Stimulated activated CD8-positive, alpha-beta memory T cell treated with anti-CD3 and anti-CD28 coated beads, Interleukin-4, amount 100 ng/mL, for 4 hours (primary cell): ENCODE results near the gene YBX1.
"Not testable (repeated sequence)": the region's sequence is repeated elsewhere in the genome, so short reads cannot be mapped to it uniquely, and the experiment has no call there.

Source experiments
- DNase-seq, 2 donors: peaks; one replicate each; pipeline ENCODE4 v3.0.0-alpha.2; 2020; ENCODE audit warnings: low read depth in 2 of 2, low spot score in 1 of 2

The YBX1 gene

DNA sequence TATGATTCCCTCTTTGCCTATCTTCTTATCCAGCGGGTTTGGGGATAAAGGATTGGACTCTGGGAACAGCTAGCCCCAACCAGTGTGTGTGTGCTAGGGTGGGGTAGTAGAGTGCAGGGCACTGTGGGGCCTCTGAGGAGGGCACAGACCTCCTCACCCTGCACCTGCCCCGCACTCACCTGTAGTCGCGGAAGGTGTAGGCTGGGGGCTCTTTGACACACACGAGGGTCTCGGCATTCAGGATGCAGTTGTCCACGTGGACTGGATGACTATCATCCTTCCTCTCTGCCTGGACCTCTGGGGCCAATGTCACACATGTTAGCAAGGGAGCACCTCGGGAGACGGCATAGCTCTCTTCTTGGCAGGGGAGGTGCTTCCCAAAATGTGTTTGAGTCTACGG is 65.8 kb downstream of the YBX1 start:
- no peak for DNase-seq

DNA sequence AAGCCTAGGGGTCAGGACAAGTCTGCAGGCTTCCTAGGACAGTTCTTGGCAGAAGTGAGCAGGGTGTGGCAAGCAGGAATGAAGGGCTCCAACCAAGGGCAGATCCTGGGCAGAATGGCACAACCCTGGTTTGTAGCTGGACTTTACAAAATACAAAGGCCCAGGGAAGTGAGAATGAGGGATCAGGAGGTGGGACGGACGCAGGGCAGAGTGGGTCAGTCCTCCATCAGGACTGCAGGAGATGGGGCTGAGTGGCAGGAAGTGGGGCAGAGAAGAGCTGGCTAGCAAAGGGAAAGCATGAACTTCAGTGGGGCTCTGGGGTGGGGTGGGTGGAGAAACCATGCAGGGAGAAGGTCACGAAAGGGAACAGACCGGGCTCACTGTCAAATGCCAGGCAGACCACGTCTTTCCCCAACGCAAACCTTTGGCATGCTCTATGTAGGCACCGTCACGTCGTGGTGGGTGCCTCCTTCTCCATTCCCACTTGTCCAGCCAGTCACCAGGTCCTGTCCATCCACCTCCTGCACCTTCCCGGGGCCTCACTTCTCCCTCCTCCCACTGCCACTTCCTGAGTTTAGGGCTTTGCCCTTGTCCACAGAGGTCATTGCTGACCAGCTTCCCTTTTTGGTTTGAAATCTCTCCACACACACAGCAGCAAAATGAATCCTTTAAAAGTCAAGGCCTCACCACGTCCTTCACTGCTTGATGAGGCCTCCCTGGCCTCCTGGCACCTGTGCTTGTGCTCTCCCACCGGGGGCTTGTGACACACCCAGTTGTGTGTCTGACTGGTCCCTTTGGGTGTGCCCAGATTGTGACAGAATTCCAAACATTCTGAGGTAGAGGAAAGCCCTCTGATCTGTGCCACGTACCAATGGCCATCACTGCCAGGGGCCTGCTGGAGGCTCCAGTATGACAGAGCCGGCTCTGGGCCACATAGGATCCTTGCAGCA is 66.5 kb downstream of the YBX1 start:
- no peak for DNase-seq

DNA sequence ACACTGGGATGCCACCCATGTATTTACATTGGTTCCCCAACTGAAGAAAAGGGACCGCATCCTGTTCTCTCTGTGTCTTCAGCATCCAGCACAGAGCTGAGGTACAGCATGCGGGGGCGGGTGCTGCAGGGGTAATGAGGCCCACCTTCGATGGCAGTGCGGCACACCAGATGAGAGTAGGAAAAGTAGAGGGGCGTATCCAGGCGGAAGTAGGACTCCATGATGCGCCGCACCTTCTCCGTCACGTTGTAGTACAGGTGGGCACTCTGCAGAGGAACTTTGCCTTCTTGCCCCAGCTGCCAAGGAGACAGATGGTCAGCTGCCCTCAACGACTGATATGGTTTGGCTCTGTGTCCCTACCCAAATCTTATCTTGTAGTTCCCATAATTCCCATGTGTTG is 67.8 kb downstream of the YBX1 start:
- DNase-seq: no peak

DNA sequence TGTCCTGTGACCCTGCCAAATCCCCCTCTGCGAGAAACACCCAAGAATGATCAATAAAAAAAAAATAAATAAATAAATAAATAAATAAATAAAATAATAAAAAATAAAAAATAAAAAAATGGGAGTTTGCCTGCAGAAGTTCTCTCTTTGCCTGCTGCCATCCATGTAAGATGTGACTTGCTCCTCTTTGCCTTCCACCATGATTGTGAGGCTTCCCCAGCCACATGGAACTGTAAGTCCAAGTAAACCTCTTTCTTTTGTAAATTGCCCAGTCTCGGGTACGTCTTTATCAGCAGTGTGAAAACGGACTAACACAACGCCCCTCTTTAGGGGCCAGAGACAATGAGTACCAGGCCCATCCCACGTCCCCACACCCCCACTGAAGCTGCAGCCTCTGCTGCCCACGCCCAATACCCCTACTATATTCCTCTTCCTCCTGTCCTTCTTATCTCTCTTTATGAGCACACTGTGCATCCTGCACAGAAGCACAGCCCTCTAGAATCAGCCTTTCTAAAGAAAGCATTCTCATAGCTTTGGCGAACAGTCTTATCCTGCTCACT is 69.4 kb downstream of the YBX1 start:
- not testable (repeated sequence) for DNase-seq

DNA sequence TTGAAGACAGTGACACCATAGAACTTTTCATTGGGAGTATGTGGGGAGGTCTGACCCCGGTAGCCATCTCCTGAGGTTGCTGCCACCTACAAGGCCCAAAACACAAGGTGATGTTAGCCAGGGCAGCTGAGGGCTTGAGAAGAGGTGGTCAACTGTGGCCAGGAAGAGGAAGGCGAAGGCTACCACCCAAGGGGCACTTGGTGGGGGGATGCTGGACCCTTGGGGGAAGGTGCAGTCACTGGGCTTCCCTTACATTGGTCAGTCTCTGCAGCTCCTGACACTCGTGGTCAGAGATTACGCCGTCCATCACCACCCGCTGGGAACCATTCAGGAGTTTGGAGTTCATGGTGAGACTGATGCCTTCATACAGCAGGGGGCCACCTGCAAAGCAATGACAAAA is 70.1 kb downstream of the YBX1 start:
- no peak for DNase-seq

DNA sequence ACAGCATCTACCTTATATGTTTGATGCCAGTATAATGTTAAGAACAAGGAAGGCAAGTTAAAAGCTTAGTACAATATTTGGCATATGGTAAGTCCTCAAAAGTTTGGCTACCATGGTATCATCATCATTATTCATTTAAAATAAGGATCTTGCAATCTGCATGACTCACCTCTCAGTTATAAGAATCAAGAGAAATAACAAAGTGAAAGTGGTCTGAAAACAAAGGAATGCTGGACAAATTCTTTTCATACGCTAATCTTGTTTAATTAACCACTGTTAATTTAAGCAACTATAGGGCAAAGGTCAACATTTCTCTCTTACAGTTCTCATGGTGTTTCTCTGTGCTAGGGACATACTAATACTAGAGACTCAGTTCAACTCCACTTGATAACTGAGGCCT is 70.9 kb downstream of the YBX1 start:
- DNase-seq: no peak
